Right kidney (tissue), 9 donors: ENCODE measurements around the gene EIF4A2.

Experiments
- DNase-seq: peaks from one replicate; pipeline ENCODE4 v3.0.0-alpha.2; 2016
- long read RNA-seq, 8 donors: transcript quantifications; one replicate each; lab custom pipeline, GENCODE V29; 2026

Gene EIF4A2
- long read RNA-seq, donor 1, transcript EIF4A2-207 (10 exons, 1,729 nt) = minor isoform, 16 of 423 reads
- long read RNA-seq, donor 1, transcript EIF4A2-205 (11 exons, 1,889 nt) = minor isoform, 79 of 423 reads
- long read RNA-seq, donor 1, transcript EIF4A2-203 (10 exons, 1,751 nt) = minor isoform, 41 of 423 reads
- long read RNA-seq, donor 1, transcript EIF4A2-201 (11 exons, 1,919 nt) = major isoform, 166 of 423 reads
- long read RNA-seq, donor 1, partial matches to known transcripts = 82 of 423 reads
- long read RNA-seq, donor 1, other reads (novel, unspliced or antisense) = 13 of 423 reads
- long read RNA-seq, donor 2, transcript EIF4A2-201 (11 exons, 1,919 nt) = major isoform, 83 of 307 reads
- long read RNA-seq, donor 2, transcript EIF4A2-207 (10 exons, 1,729 nt) = minor isoform, 5 of 307 reads
- long read RNA-seq, donor 2, transcript EIF4A2-205 (11 exons, 1,889 nt) = minor isoform, 31 of 307 reads
- long read RNA-seq, donor 2, transcript EIF4A2-203 (10 exons, 1,751 nt) = minor isoform, 22 of 307 reads
- long read RNA-seq, donor 2, partial matches to known transcripts = 146 of 307 reads
- long read RNA-seq, donor 2, other reads (novel, unspliced or antisense) = 5 of 307 reads
- long read RNA-seq, donor 3, transcript EIF4A2-201 (11 exons, 1,919 nt) = major isoform, 44 of 99 reads
- long read RNA-seq, donor 3, transcript EIF4A2-205 (11 exons, 1,889 nt) = minor isoform, 17 of 99 reads
- long read RNA-seq, donor 3, transcript EIF4A2-203 (10 exons, 1,751 nt) = minor isoform, 14 of 99 reads
- long read RNA-seq, donor 3, partial matches to known transcripts = 13 of 99 reads
- long read RNA-seq, donor 3, other reads (novel, unspliced or antisense) = 0 of 99 reads
- long read RNA-seq, donor 4, full-length matches to known transcripts = 211 of 277 reads
- long read RNA-seq, donor 4, partial matches to known transcripts = 55 of 277 reads
- long read RNA-seq, donor 4, other reads (novel, unspliced or antisense) = 11 of 277 reads
- long read RNA-seq, donor 5, transcript EIF4A2-207 (10 exons, 1,729 nt) = minor isoform, 9 of 417 reads
- long read RNA-seq, donor 5, transcript EIF4A2-205 (11 exons, 1,889 nt) = minor isoform, 63 of 417 reads
- long read RNA-seq, donor 5, transcript EIF4A2-201 (11 exons, 1,919 nt) = major isoform, 113 of 417 reads
- long read RNA-seq, donor 5, transcript EIF4A2-203 (10 exons, 1,751 nt) = minor isoform, 31 of 417 reads
- long read RNA-seq, donor 5, partial matches to known transcripts = 177 of 417 reads
- long read RNA-seq, donor 5, other reads (novel, unspliced or antisense) = 7 of 417 reads
- long read RNA-seq, donor 6, full-length matches to known transcripts = 192 of 249 reads
- long read RNA-seq, donor 6, partial matches to known transcripts = 41 of 249 reads
- long read RNA-seq, donor 6, other reads (novel, unspliced or antisense) = 16 of 249 reads
- long read RNA-seq, donor 7, transcript EIF4A2-201 (11 exons, 1,919 nt) = major isoform, 135 of 386 reads
- long read RNA-seq, donor 7, transcript EIF4A2-205 (11 exons, 1,889 nt) = minor isoform, 47 of 386 reads
- long read RNA-seq, donor 7, transcript EIF4A2-203 (10 exons, 1,751 nt) = minor isoform, 38 of 386 reads
- long read RNA-seq, donor 7, transcript EIF4A2-207 (10 exons, 1,729 nt) = minor isoform, 10 of 386 reads
- long read RNA-seq, donor 7, partial matches to known transcripts = 102 of 386 reads
- long read RNA-seq, donor 7, other reads (novel, unspliced or antisense) = 31 of 386 reads
- long read RNA-seq, donor 8, full-length matches to known transcripts = 189 of 206 reads
- long read RNA-seq, donor 8, partial matches to known transcripts = 11 of 206 reads
- long read RNA-seq, donor 8, other reads (novel, unspliced or antisense) = 6 of 206 reads

GRCh38 chr3:186783058-186783730 is at the start of gene EIF4A2:
TSS of gene EIF4A2 (plus strand) at chr3:186783577. CDS start at chr3:186783611, 34 bp downstream.
- DNase-seq = peak; percentile 98

- no peak for DNase-seq
Observed at GRCh38 chr3:186742618-186743380, 40.6 kb upstream of the EIF4A2 start.

GRCh38 chr3:186743666-186744065 is 39.7 kb upstream of the EIF4A2 start:
- no peak for DNase-seq

GRCh38 chr3:186746008-186746407 is 37.4 kb upstream of the EIF4A2 start:
- peak; percentile 12 for DNase-seq

GRCh38 chr3:186750316-186750715 is 33.1 kb upstream of the EIF4A2 start:
- DNase-seq = no peak

GRCh38 chr3:186751480-186751879 is 31.9 kb upstream of the EIF4A2 start:
- DNase-seq = no peak

- no peak for DNase-seq
Observed at GRCh38 chr3:186754006-186754405, 29.4 kb upstream of the EIF4A2 start.

- DNase-seq = no peak
Observed at GRCh38 chr3:186754871-186755270, 28.5 kb upstream of the EIF4A2 start.

GRCh38 chr3:186757214-186757613 is 26.2 kb upstream of the EIF4A2 start:
- DNase-seq = no peak

- no peak for DNase-seq
Observed at GRCh38 chr3:186757686-186758220, 25.6 kb upstream of the EIF4A2 start.

GRCh38 chr3:186759231-186759930 is 24.0 kb upstream of the EIF4A2 start:
- no peak for DNase-seq

GRCh38 chr3:186760141-186760833 is 23.1 kb upstream of the EIF4A2 start:
- no peak for DNase-seq

GRCh38 chr3:186760897-186761447 is 22.4 kb upstream of the EIF4A2 start:
- no peak for DNase-seq

- no peak for DNase-seq
Observed at GRCh38 chr3:186772281-186772694, 11.1 kb upstream of the EIF4A2 start.

GRCh38 chr3:186772701-186773417 is 10.5 kb upstream of the EIF4A2 start:
- peak; percentile 59 for DNase-seq

GRCh38 chr3:186775999-186776398 is 7.4 kb upstream of the EIF4A2 start:
- DNase-seq = no peak

GRCh38 chr3:186779204-186779603 is 4.2 kb upstream of the EIF4A2 start:
- no peak for DNase-seq
